Body of pancreas (tissue), 4 donors: ENCODE data around the gene VWA2. TPM values are rescaled to one million over a fixed set of nuclear protein-coding genes. Genes with fewer than 3 reads are reported as not detected.

Experiments used
- ATAC-seq: fragments of 150-250 bp; one replicate; pipeline ENCODE4 v1.9.1; 2016
- DNase-seq, 4 donors: peaks; one replicate each; pipeline ENCODE4 v3.0.0-alpha.2; 2019
- H3K27ac ChIP-seq, 4 donors: fragments of 200-600 bp; sonication (generic); 1 replicate in 3 of 4; 2 replicates in 1 of 4; pipeline versions ENCODE4 v1.5.1 to v1.6.1; 2016 to 2019; ENCODE audit warnings: mild to moderate bottlenecking in 1 of 4, mixed read lengths in 1 of 4, moderate library complexity in 1 of 4
- H3K27me3 ChIP-seq, 2 donors: fragments of 200-600 bp; sonication (generic); one replicate each; pipeline ENCODE4 v1.6.0; 2016; ENCODE audit warnings: mild to moderate bottlenecking in 1 of 2
- H3K36me3 ChIP-seq, 2 donors: fragments of 200-600 bp; sonication (generic); replicated peaks in 1 of 2; 2 replicates each; pipeline ENCODE4 v1.5.1; 2016; ENCODE audit warnings: low read depth in 2 of 2; ENCODE audit not compliant: insufficient read depth in 1 of 2
- H3K4me1 ChIP-seq: fragments of 200-600 bp; sonication (generic); one replicate; pipeline ENCODE4 v1.6.0; 2016
- H3K4me3 ChIP-seq, 2 donors: fragments of 200-600 bp; sonication (generic); 1 replicate in 1 of 2; 2 replicates in 1 of 2; pipeline ENCODE4 v1.5.1; 2016 to 2019
- H3K9me3 ChIP-seq, 3 donors: fragments of 200-600 bp; sonication (generic); 1 replicate in 2 of 3; 2 replicates in 1 of 3; pipeline ENCODE4 v1.5.1; 2016
- POLR2A ChIP-seq, 3 donors: fragments of 450-650 bp; IDR thresholded peaks; one replicate each; pipeline ENCODE4 v1.6.1; 2016; ENCODE audit warnings: antibody characterized with exemption in 3 of 3, mild to moderate bottlenecking in 2 of 3
- WGBS, 2 donors: methylation state at CpG; one replicate each; pipeline ENCODE4 v1.1.5; 2017; 5-methylcytosine and 5-hydroxymethylcytosine counted together
- intact Hi-C: fragments of 100-400 bp; cut with DNase I; formaldehyde crosslinking; loops from one replicate; pipeline ENCODE4 v1.15.1; 2023
- total RNA-seq, 2 donors: library from RNA; depleted of rRNA; stranded (reverse); fragments of >200 nt; gene quantifications; one replicate each; pipeline ENCODE4 v1.1.0, GENCODE V29; 2016
- TF ChIP-seq, protein P1 (sequence below), 7 experiments: fragments of 450-650 bp in 4 of 7; fragments of 200-600 bp in 3 of 7; sonication (generic) in 3 of 7; IDR thresholded peaks; one replicate each; pipeline ENCODE4 v1.5.1; 2016 to 2019; ENCODE audit warnings: antibody characterized with exemption in 7 of 7

VWA2 gene
- total RNA-seq, 2 donors from 2014 or later, result 10.5 to 15.3 TPM

DNA sequence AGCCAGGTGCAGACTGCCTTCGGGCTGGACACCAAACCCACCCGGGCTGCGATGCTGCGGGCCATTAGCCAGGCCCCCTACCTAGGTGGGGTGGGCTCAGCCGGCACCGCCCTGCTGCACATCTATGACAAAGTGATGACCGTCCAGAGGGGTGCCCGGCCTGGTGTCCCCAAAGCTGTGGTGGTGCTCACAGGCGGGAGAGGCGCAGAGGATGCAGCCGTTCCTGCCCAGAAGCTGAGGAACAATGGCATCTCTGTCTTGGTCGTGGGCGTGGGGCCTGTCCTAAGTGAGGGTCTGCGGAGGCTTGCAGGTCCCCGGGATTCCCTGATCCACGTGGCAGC, 50.0 kb downstream of the VWA2 start:
- DNase-seq (no peak), ATAC-seq (no peak)
- H3K4me3 ChIP-seq, result no peak overlapping the region
- intact Hi-C loops, result no loop called here
- H3K9me3 ChIP-seq, result no peaks in the 10 kb centered on the region
- H3K36me3 ChIP-seq, result no peaks in the 10 kb centered on the region
- WGBS, 2 donors, result 89 to 100% methylated on average over 3 to 16 of the region's 16 CpGs
- H3K27me3 ChIP-seq, result no peaks in the 10 kb centered on the region
- TF ChIP-seq POLR2A (IDR thresholded peaks at IDR 0.05), result no peak
- TF ChIP-seq, protein P1, sequence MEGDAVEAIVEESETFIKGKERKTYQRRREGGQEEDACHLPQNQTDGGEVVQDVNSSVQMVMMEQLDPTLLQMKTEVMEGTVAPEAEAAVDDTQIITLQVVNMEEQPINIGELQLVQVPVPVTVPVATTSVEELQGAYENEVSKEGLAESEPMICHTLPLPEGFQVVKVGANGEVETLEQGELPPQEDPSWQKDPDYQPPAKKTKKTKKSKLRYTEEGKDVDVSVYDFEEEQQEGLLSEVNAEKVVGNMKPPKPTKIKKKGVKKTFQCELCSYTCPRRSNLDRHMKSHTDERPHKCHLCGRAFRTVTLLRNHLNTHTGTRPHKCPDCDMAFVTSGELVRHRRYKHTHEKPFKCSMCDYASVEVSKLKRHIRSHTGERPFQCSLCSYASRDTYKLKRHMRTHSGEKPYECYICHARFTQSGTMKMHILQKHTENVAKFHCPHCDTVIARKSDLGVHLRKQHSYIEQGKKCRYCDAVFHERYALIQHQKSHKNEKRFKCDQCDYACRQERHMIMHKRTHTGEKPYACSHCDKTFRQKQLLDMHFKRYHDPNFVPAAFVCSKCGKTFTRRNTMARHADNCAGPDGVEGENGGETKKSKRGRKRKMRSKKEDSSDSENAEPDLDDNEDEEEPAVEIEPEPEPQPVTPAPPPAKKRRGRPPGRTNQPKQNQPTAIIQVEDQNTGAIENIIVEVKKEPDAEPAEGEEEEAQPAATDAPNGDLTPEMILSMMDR (IDR thresholded peaks at IDR 0.05), result no peak
- no peaks in the 10 kb centered on the region for H3K4me1 ChIP-seq
- H3K27ac ChIP-seq, result no peak overlapping the region

DNA sequence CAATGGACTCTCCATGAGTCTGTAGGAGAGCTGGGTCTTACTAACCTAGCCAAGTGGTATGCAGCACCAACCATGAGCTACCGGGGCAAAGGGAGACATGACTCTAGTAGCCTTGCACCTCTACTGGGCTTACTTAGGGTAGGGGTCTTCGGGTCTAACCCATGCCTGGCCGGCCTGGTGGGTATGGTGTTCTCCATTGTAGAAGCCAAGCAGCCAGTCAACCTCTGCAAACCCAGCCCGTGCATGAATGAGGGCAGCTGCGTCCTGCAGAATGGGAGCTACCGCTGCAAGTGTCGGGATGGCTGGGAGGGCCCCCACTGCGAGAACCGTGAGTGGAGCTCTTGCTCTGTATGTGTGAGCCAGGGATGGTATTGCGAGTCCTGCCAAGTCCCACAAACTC, 51.0 kb downstream of the VWA2 start:
- no peak overlapping the region for H3K27ac ChIP-seq
- TF ChIP-seq, protein P1 (IDR thresholded peaks at IDR 0.05), result no peak
- no peak for ATAC-seq
- H3K4me1 ChIP-seq, result no peaks in the 10 kb centered on the region
- no peak overlapping the region for H3K4me3 ChIP-seq
- intact Hi-C loops, result no loop called here
- no peaks in the 10 kb centered on the region for H3K36me3 ChIP-seq
- no peaks in the 10 kb centered on the region for H3K27me3 ChIP-seq
- no peaks in the 10 kb centered on the region for H3K9me3 ChIP-seq
- no peak for DNase-seq
- 93 to 97% methylated on average over 5 to 10 of the region's 10 CpGs for WGBS, 2 donors

DNA sequence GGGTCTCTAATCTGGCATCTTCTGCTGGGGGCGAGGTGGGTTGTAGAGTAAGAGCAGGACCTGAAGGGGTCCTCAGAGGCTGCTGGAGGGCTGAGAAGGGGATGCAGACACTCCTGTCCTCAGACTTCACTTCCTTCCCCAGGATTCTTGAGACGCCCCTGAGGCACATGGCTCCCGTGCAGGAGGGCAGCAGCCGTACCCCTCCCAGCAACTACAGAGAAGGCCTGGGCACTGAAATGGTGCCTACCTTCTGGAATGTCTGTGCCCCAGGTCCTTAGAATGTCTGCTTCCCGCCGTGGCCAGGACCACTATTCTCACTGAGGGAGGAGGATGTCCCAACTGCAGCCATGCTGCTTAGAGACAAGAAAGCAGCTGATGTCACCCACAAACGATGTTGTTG, 52.0 kb downstream of the VWA2 start:
- DNase-seq, result no peak

DNA sequence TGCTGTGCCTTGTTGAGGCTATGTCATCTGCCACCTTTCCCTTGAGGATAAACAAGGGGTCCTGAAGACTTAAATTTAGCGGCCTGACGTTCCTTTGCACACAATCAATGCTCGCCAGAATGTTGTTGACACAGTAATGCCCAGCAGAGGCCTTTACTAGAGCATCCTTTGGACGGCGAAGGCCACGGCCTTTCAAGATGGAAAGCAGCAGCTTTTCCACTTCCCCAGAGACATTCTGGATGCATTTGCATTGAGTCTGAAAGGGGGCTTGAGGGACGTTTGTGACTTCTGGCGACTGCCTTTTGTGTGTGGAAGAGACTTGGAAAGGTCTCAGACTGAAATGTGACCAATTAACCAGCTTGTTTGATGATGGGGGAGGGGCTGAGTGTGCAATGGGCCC, 52.5 kb downstream of the VWA2 start:
- H3K27ac ChIP-seq, result no peak overlapping the region
- no peak for ATAC-seq
- no peak for DNase-seq
- no peak overlapping the region for H3K4me3 ChIP-seq
- TF ChIP-seq, protein P1 (IDR thresholded peaks at IDR 0.05), result no peak
- no peak for TF ChIP-seq POLR2A (IDR thresholded peaks at IDR 0.05)
- peaks cover 0 to 1% of the 10 kb centered on the region in 2 donors for H3K36me3 ChIP-seq
- H3K9me3 ChIP-seq, result peaks cover 0 to 9% (median 0%) of the 10 kb centered on the region in 3 donors
- H3K4me1 ChIP-seq, result no peaks in the 10 kb centered on the region
- WGBS, 2 donors, result 73 to 84% methylated on average over 8 of the region's 8 CpGs
- H3K27me3 ChIP-seq, result no peaks in the 10 kb centered on the region
- intact Hi-C loops, result no loop called here

More for the DNA sequence above, 52.0 kb downstream of the VWA2 start:
- no peak overlapping the region for H3K27ac ChIP-seq
- 74 to 87% methylated on average over 4 to 6 of the region's 7 CpGs for WGBS, 2 donors
- no peaks in the 10 kb centered on the region for H3K27me3 ChIP-seq
- H3K9me3 ChIP-seq, result peaks cover 0 to 8% (median 0%) of the 10 kb centered on the region in 3 donors
- ATAC-seq, result no peak
- no peaks in the 10 kb centered on the region for H3K4me1 ChIP-seq
- intact Hi-C loops, result no loop called here
- no peak overlapping the region for H3K4me3 ChIP-seq
- no peak for TF ChIP-seq POLR2A (IDR thresholded peaks at IDR 0.05)
- TF ChIP-seq, protein P1 (IDR thresholded peaks at IDR 0.05), result no peak
- no peaks in the 10 kb centered on the region for H3K36me3 ChIP-seq

DNA sequence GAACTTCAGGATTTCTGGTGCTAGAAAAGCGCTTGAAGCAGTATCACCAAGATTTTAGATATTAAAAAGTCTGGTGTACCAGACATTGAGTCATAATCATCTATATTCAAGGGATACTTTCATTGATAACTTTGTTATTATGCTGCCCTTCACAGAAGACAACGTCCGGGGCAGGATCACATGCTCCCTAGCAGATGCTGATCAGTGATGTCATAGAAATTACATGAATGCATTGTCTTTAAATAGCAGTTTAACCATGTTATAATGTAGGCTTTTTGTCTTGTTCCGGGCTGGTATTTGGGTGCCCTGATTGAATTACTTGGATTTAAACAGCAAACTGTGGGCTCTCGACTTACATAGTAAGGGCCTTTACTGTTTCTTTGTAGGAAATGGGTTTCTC, 54.0 kb downstream of the VWA2 start:
- Histone ChIP-seq H3K4me1 (no peaks in the 10 kb centered on the region), H3K4me3 (no peak overlapping the region), H3K27me3 (no peaks in the 10 kb centered on the region), H3K9me3 (peaks cover 0 to 9% (median 0%) of the 10 kb centered on the region in 3 donors), H3K36me3 (peaks cover 0 to 11% of the 10 kb centered on the region in 2 donors), H3K27ac (no peak overlapping the region)
- TF ChIP-seq, protein P1 (IDR thresholded peaks at IDR 0.05), result no peak
- no peak for TF ChIP-seq POLR2A (IDR thresholded peaks at IDR 0.05)
- intact Hi-C loops, result no loop called here
- 87 to 91% methylated on average over 5 of the region's 5 CpGs for WGBS, 2 donors
- DNase-seq (no peak), ATAC-seq (no peak)
